ENCODE data around the gene UROC1. TPM values are rescaled to one million over a fixed set of nuclear protein-coding genes. Genes with fewer than 3 reads are reported as not detected.

Gene UROC1
- total RNA-seq, 1 experiment from 2014 or later = not detected

GRCh38 chr3:126466886-126467610, 50.5 kb downstream of the UROC1 start:
- Histone ChIP-seq H3K9ac (ENCODE audit: extremely low read depth, insufficient read length, low read length) (no peak overlapping the region), H2BK120ac (ENCODE audit: low read depth, low read length, poor library complexity, severe bottlenecking) (no peak overlapping the region), H3K79me1 (ENCODE audit: insufficient read depth, low read depth, low read length, poor library complexity, severe bottlenecking) (peaks cover 10% of the 10 kb centered on the region), H3K23ac (ENCODE audit: insufficient read length, low read depth, low read length) (no peak overlapping the region), H2BK12ac (ENCODE audit: insufficient read length, low read depth, low read length) (no peak overlapping the region), H3K14ac (ENCODE audit: insufficient read depth, low read length) (no peak overlapping the region), H3K18ac (ENCODE audit: insufficient read length, low read depth, low read length) (no peak overlapping the region), H3K27me3 (ENCODE audit: insufficient read depth, low read length) (no peaks in the 10 kb centered on the region), H3K4me2 (ENCODE audit: insufficient read depth, insufficient read length, low read length) (no peak overlapping the region), H3K79me2 (ENCODE audit: insufficient read depth, low read length) (no peaks in the 10 kb centered on the region; the same call in 1 of the 2 replicates), H3T11ph (ENCODE audit: low read length) (no peak overlapping the region), H4K91ac (ENCODE audit: insufficient read length, low read depth, low read length) (no peak overlapping the region), H2BK15ac (ENCODE audit: low read depth, low read length) (no peak overlapping the region), H2BK20ac (ENCODE audit: low read depth, low read length, poor library complexity, severe bottlenecking) (no peak overlapping the region), H3K4ac (ENCODE audit: low read depth, low read length) (no peak overlapping the region), H2AK5ac (ENCODE audit: insufficient read length, low read length) (no peak overlapping the region), H2AFZ (ENCODE audit: low read length) (no peak overlapping the region), H2BK5ac (ENCODE audit: insufficient read length, low read length) (no peak overlapping the region), H4K20me1 (ENCODE audit: control insufficient read depth, insufficient read depth, insufficient read length) (no peaks in the 10 kb centered on the region), H4K5ac (ENCODE audit: insufficient read length, low read depth, low read length) (no peak overlapping the region), H4K8ac (replicated peaks; ENCODE audit: insufficient read length, low read depth, low read length) (no peak overlapping the region), H3K23me2 (ENCODE audit: insufficient read length, low read depth, low read length, poor library complexity, severe bottlenecking) (no peaks in the 10 kb centered on the region), H3K9me3 (ENCODE audit: control insufficient read depth, low read depth, low read length) (no peaks in the 10 kb centered on the region), H3K27ac (ENCODE audit: insufficient read length, low read depth, low read length) (no peak overlapping the region), H3K56ac (ENCODE audit: insufficient read length, low read depth, low read length) (no peak overlapping the region), H3K4me1 (ENCODE audit: insufficient read depth, low read length) (no peaks in the 10 kb centered on the region)
- no peaks in the 10 kb centered on the region for H3K27me3 Mint-ChIP-seq (ENCODE audit: low read depth)
- no peak for DNase-seq
- peaks cover 52 to 87% (median 72%) of the 10 kb centered on the region in 3 experiments; a peak in 6 of 7 replicates for H3K36me3 Mint-ChIP-seq (ENCODE audit: insufficient read depth in 1 of 3, low read depth in 3 of 3)
- H3K27ac Mint-ChIP-seq = 0 out of 7 replicates have a peak overlapping the region, but pooled peaks of 2 of the 3 experiments have one; percentile 39 to 46
- no peak for TF ChIP-seq CTCF (conservative IDR thresholded peaks at IDR 0.05)
- no CpG with 5 or more reads among the region's 19 CpGs for WGBS (ENCODE audit: extremely low coverage, insufficient read length, low lambda C conversion rate)
- H3K4me1 Mint-ChIP-seq = peaks cover 0 to under 1% of the 10 kb centered on the region in 2 experiments; a peak in 1 of 4 replicates
- no peak overlapping the region for H3K4me3 Mint-ChIP-seq
- no peaks in the 10 kb centered on the region; a peak in 1 of 5 replicates for H3K9me3 Mint-ChIP-seq
